AG04450 (cell line): ENCODE measurements around the gene DYRK1A. TPM values are rescaled to one million over a fixed set of nuclear protein-coding genes. Genes with fewer than 3 reads are reported as not detected.
A peak's percentile ranks its signal among the peaks of the same experiment; 100 is the strongest.
"Not testable (repeated sequence)": the region's sequence is repeated elsewhere in the genome, so short reads cannot be mapped to it uniquely, and the experiment has no call there.

Experiments used
- CTCF ChIA-PET: fragments of 300-600, 350-600 bp; formaldehyde crosslinking; extraction: SDS; loops from one replicate; lab custom pipeline; 2022; ENCODE audit warnings: antibody characterized with exemption, inconsistent platforms; lab: Charles Lee
- POLR2A ChIA-PET: fragments of 350-600 bp; formaldehyde crosslinking; extraction: SDS; loops from one replicate; lab custom pipeline; 2021; ENCODE audit warnings: antibody characterized with exemption, inconsistent platforms; lab: Yijun Ruan, JAX
- DNase-seq: peaks from one replicate; pipeline ENCODE4 v3.0.0-alpha.2; 2011; ENCODE audit warnings: low read depth, low spot score
- H3K27ac ChIP-seq: one replicate; pipeline ENCODE4 v1.5.1; 2012; ENCODE audit warnings: low read depth, low read length, control low read depth
- H3K27me3 ChIP-seq: one replicate; pipeline ENCODE4 v1.6.0; 2012; ENCODE audit warnings: low read length; ENCODE audit not compliant: control insufficient read depth, insufficient read depth
- H3K4me3 ChIP-seq: 2 replicates; pipeline ENCODE4 v1.5.1; 2011; ENCODE audit warnings: mild to moderate bottlenecking, low read depth, low read length, control low read depth
- H3K9me3 ChIP-seq: 2 replicates; pipeline ENCODE4 v1.5.1; 2012; ENCODE audit warnings: low read length; ENCODE audit not compliant: control insufficient read depth, insufficient read depth
- CTCF ChIP-seq: IDR thresholded peaks from 2 replicates; pipeline ENCODE4 v1.5.1; 2011; ENCODE audit warnings: low read depth, low read length, control low read depth, inconsistent platforms
- polyA minus RNA-seq: library from RNA; depleted of rRNA, polyadenylated mRNA; stranded (reverse); fragments of >200 nt; gene quantifications from 2 replicates; pipeline ENCODE4 v1.2.3, GENCODE V29; 2011; rRNA and poly(A)+ RNA removed
- polyA plus RNA-seq: library from polyadenylated mRNA; depleted of rRNA; stranded (reverse); fragments of >200 nt; gene quantifications from 2 replicates; pipeline ENCODE4 v1.2.3, GENCODE V29; 2011; rRNA removed

The DYRK1A gene
- polyA plus RNA-seq (32.6 and 33.1 TPM in 2 replicates), polyA minus RNA-seq (85.1 and 90.2 TPM in 2 replicates)

DNA sequence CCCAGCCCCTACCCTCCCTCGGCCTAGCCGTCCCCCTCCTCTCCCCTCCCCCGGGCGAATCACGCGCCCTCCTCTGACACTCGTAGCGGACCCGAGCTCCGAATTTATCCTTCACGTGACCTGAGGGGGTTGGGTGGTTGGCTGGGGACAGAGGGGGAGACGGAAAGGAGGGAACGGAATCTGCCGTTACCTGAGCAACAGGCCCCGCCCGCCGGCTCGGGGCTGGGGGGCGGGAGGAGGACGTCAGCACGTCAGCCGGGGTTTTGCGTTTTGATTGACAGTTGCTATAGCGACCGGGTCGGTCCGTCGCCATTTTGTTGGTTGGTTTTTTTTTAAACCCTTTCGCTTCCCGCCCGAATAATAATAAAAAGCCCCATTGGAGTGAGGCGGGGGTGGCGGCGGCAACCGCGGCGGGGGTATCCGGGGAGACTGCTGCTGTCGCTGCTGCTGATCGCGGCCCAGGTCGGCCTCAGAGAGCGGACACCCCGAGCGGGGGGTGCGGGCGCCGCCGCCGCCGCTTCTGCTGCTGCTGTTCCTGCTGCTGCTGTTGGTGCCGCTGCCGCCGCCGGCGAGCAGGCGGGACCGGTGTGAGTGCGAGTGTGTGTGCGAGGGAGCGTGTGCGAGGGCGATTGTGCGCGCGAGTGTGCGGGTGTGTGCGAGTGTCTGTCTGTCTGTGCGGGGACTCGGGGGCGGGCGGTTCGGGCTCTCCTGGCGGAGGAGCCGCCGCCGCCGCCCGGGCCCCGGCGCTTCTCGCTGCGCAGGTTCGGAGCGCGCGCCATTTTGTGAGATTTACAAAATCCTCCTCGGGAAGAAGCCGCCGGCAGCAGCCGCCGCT is at the start of gene DYRK1A:
DYRK1A (plus strand) TSS at position 292 of the 835 bp plus-strand sequence. CDS start 53,602 bp downstream, outside the sequence.
- H3K9me3 ChIP-seq = no peaks in the 10 kb centered on the region
- H3K27me3 ChIP-seq = no peaks in the 10 kb centered on the region
- ChIA-PET CTCF (interaction anchor here (0.6 kb wide), 1 partner anchor 545 kb away, joined by 3 read pairs; no protein-coding TSS in a partner anchor), POLR2A (interaction anchor here (0.6 to 2.2 kb wide), 10 partner anchors 8 to 197 kb away, joined by 3 to 22 read pairs (median 5); partner anchors contain the start of gene VPS26C)
- TF ChIP-seq CTCF = no peak
- H3K4me3 ChIP-seq = peak within 1 kb of the TSS; percentile 84
- peak within 1 kb of the TSS; percentile 93 for H3K27ac ChIP-seq
- DNase-seq = peak; percentile 99

- H3K27me3 ChIP-seq = no peaks in the 10 kb centered on the region
- H3K4me3 ChIP-seq = no peak overlapping the region
- TF ChIP-seq CTCF = no peak
- POLR2A ChIA-PET = no interaction called here
- DNase-seq = no peak
- CTCF ChIA-PET = no interaction called here
- no peak overlapping the region for H3K27ac ChIP-seq
- H3K9me3 ChIP-seq = peaks cover 17% of the 10 kb centered on the region
Observed at GRCh38 chr21:37319551-37319950, 47.0 kb upstream of the DYRK1A start.

- Histone ChIP-seq H3K9me3 (peaks cover 11% of the 10 kb centered on the region), H3K4me3 (no peak overlapping the region), H3K27me3 (peaks cover 2% of the 10 kb centered on the region), H3K27ac (no peak overlapping the region)
- CTCF ChIA-PET = no interaction called here
- POLR2A ChIA-PET = no interaction called here
- no peak for DNase-seq
- no peak for TF ChIP-seq CTCF
Observed at GRCh38 chr21:37322084-37322483, 44.5 kb upstream of the DYRK1A start.

- Histone ChIP-seq H3K4me3 (no peak overlapping the region), H3K27me3 (peaks cover 2% of the 10 kb centered on the region), H3K27ac (no peak overlapping the region), H3K9me3 (no peaks in the 10 kb centered on the region)
- DNase-seq = no peak
- ChIA-PET POLR2A (no interaction called here), CTCF (no interaction called here)
- TF ChIP-seq CTCF = no peak
Observed at GRCh38 chr21:37324558-37324957, 42.0 kb upstream of the DYRK1A start.

DNA sequence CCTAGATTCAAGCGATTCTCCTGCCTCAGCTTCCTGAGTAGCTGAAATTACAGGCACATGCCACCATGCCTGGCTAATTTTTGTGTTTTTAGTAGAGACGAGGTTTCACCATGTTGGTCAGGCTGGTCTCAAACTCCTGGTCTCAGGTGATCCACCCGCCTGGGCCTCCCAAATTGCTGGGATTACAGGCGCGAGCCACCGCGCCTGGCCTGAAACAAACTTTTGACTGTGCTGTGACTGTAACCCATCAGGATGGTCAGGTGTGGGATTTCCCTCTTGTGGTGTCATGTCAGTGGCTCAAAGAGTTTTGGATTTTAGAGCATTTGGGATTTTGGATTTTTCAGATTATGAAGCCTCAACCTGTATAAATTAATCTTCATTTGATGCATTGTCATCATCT is 38.4 kb upstream of the DYRK1A start:
- H3K4me3 ChIP-seq, POLR2A ChIA-PET, H3K9me3 ChIP-seq, DNase-seq, H3K27ac ChIP-seq, CTCF ChIA-PET, H3K27me3 ChIP-seq: not testable (repeated sequence)
